OCI-LY7 (cell line): ENCODE measurements around the gene TMEFF1. TPM values are rescaled to one million over a fixed set of nuclear protein-coding genes. Genes with fewer than 3 reads are reported as not detected.

Experiments used
- BruUV-seq: library from RNA; stranded (reverse); fragments of 400-500 nt; replicated peaks from 2 replicates; lab custom pipeline; 2021; lab: Mats Ljungman, UMichigan
- CTCF ChIA-PET: fragments of 300-600 bp; sonication (Branson Sonifier 250); formaldehyde crosslinking; loops from one replicate; lab custom pipeline; 2022; ENCODE audit warnings: antibody characterized with exemption; ENCODE audit not compliant: unreplicated experiment; lab: Charles Lee
- POLR2A ChIA-PET: fragments of 300-600 bp; sonication (Branson Sonifier 250); formaldehyde crosslinking; loops from one replicate; lab custom pipeline; 2022; ENCODE audit warnings: antibody characterized with exemption; lab: Charles Lee
- DNase-seq: peaks from one replicate; pipeline ENCODE4 v3.0.0-alpha.2; 2015; ENCODE audit warnings: low spot score
- H2AFZ ChIP-seq: fragments of 200-600 bp; sonication (generic), shearing (Covaris generic); 2 replicates; pipeline ENCODE4 v1.6.1; 2014; ENCODE audit warnings: mild to moderate bottlenecking, antibody characterized with exemption, low read length, moderate library complexity
- H3K27ac ChIP-seq: fragments of 200-600 bp; sonication (generic); 2 replicates; pipeline ENCODE4 v1.5.1; 2014; ENCODE audit warnings: mixed run types, low read depth, mild to moderate bottlenecking, moderate library complexity, low read length, inconsistent platforms; ENCODE audit not compliant: poor library complexity, severe bottlenecking
- H3K36me3 ChIP-seq: fragments of 200-600 bp; sonication (generic); 2 replicates; pipeline ENCODE4 v1.6.1; 2014; ENCODE audit warnings: mild to moderate bottlenecking, antibody characterized with exemption, low read length, moderate library complexity, mixed read lengths; ENCODE audit not compliant: insufficient read depth
- H3K4me1 ChIP-seq: fragments of 200-600 bp; sonication (generic); 2 replicates; pipeline ENCODE4 v1.5.1; 2014; ENCODE audit warnings: mild to moderate bottlenecking, low read length; ENCODE audit not compliant: insufficient read depth, poor library complexity, severe bottlenecking
- H3K4me2 ChIP-seq: fragments of 200-600 bp; sonication (generic); 2 replicates; pipeline ENCODE4 v1.6.1; 2014; ENCODE audit warnings: mild to moderate bottlenecking, low read length
- H3K4me3 ChIP-seq: fragments of 200-600 bp; sonication (generic); 2 replicates; pipeline ENCODE4 v1.5.1; 2014; ENCODE audit warnings: mild to moderate bottlenecking, low read depth, low read length; ENCODE audit not compliant: poor library complexity, severe bottlenecking
- H3K79me2 ChIP-seq: fragments of 200-600 bp; sonication (generic); 2 replicates; pipeline ENCODE4 v1.6.1; 2016; ENCODE audit warnings: low read depth, mild to moderate bottlenecking, low read length, moderate library complexity, mixed read lengths; ENCODE audit not compliant: insufficient read depth
- H3K9me2 ChIP-seq: fragments of 200-600 bp; sonication (generic); 2 replicates; pipeline ENCODE4 v1.6.1; 2016; ENCODE audit warnings: mild to moderate bottlenecking, low read length, mixed read lengths; ENCODE audit not compliant: insufficient read depth
- H3K9me3 ChIP-seq: fragments of 200-600 bp; sonication (generic); 2 replicates; pipeline ENCODE4 v1.6.1; 2014; ENCODE audit warnings: mild to moderate bottlenecking, mixed run types, low read length, mixed read lengths
- H4K20me1 ChIP-seq: fragments of 200-600 bp; sonication (generic); 2 replicates; pipeline ENCODE4 v1.6.1; 2014; ENCODE audit warnings: mild to moderate bottlenecking, antibody characterized with exemption, low read length, moderate library complexity, mixed read lengths; ENCODE audit not compliant: insufficient read depth
- EZH2phosphoT487 ChIP-seq: fragments of 200-600 bp; sonication (generic); IDR thresholded peaks from 2 replicates; pipeline ENCODE4 v1.6.1; 2018; ENCODE audit warnings: low read depth, borderline replicate concordance, mild to moderate bottlenecking, mixed run types, antibody characterized with exemption, low read length, moderate library complexity, mixed read lengths
- intact Hi-C: fragments of 100-400 bp; cut with micrococcal nuclease; formaldehyde crosslinking; loops from one replicate; pipeline ENCODE4 v1.10.0; 2022; ENCODE audit not compliant: unreplicated experiment
- total RNA-seq, 2 experiments: library from RNA; depleted of rRNA in 1 of 2; stranded (reverse); fragments of >200 nt in 1 of 2; shearing (Covaris generic) in 1 of 2; gene quantifications; 2 replicates each; pipeline ENCODE4 v1.2.3, GENCODE V29; 2014 to 2022
- TF ChIP-seq, protein P1 (sequence below): fragments of 200-600 bp; sonication (generic); conservative IDR thresholded peaks from 2 replicates; pipeline ENCODE4 v1.5.1; 2014; ENCODE audit warnings: mild to moderate bottlenecking, antibody characterized with exemption, low read length, moderate library complexity, mixed read lengths

The TMEFF1 gene
- total RNA-seq, 2 experiments from 2014 or later = 3.6 to 4.7 TPM

DNA sequence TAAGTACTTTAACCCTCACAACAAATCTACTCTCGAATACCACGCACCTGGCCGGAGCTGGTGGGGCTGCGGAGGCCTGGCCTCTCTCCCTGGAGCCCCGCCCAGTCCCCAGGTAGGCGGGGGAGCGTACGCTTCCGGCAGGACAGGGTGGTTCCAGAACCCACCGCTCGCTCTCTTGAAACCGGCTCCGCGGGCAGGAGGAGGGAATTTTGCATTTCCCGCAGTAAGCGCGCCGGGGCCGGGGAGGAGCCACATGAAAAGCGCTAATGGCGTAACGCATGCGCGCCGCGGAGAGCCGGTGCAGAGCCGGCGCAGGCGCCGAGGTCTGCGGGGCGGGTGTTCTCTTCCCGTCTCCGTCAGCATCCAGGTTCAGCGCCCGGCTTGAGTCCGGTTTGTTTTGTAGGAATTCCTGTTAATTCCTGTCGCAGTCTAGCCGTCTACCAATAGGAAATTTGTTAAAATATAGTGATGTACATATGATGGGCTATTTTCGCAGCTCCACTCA lies 125.7 kb downstream of the TMEFF1 start:
- Histone ChIP-seq H3K4me1 (peaks cover 13% of the 10 kb centered on the region), H3K4me3 (peak overlapping the region; percentile 60), H3K27ac (no peak overlapping the region), H3K79me2 (no peaks in the 10 kb centered on the region), H3K36me3 (no peaks in the 10 kb centered on the region), H4K20me1 (no peaks in the 10 kb centered on the region), H2AFZ (peak overlapping the region; percentile 97), H3K9me2 (no peaks in the 10 kb centered on the region), H3K9me3 (no peaks in the 10 kb centered on the region), H3K4me2 (peak overlapping the region; percentile 71)
- ChIA-PET POLR2A (interaction anchor here (0.6 to 1.5 kb wide), 3 partner anchors 106 to 1758 kb away, joined by 3 to 5 read pairs (median 4); no protein-coding TSS in a partner anchor), CTCF (no interaction called here)
- intact Hi-C loops = loop anchor here (5.0 to 10.0 kb wide), 8 partner anchors 91 to 1414 kb away; no protein-coding TSS in a partner anchor
- BruUV-seq = no TSS peak
- peak; percentile 74 for DNase-seq
- TF ChIP-seq, protein P1, sequence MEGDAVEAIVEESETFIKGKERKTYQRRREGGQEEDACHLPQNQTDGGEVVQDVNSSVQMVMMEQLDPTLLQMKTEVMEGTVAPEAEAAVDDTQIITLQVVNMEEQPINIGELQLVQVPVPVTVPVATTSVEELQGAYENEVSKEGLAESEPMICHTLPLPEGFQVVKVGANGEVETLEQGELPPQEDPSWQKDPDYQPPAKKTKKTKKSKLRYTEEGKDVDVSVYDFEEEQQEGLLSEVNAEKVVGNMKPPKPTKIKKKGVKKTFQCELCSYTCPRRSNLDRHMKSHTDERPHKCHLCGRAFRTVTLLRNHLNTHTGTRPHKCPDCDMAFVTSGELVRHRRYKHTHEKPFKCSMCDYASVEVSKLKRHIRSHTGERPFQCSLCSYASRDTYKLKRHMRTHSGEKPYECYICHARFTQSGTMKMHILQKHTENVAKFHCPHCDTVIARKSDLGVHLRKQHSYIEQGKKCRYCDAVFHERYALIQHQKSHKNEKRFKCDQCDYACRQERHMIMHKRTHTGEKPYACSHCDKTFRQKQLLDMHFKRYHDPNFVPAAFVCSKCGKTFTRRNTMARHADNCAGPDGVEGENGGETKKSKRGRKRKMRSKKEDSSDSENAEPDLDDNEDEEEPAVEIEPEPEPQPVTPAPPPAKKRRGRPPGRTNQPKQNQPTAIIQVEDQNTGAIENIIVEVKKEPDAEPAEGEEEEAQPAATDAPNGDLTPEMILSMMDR = no peak
- no peak for TF ChIP-seq EZH2phosphoT487

DNA sequence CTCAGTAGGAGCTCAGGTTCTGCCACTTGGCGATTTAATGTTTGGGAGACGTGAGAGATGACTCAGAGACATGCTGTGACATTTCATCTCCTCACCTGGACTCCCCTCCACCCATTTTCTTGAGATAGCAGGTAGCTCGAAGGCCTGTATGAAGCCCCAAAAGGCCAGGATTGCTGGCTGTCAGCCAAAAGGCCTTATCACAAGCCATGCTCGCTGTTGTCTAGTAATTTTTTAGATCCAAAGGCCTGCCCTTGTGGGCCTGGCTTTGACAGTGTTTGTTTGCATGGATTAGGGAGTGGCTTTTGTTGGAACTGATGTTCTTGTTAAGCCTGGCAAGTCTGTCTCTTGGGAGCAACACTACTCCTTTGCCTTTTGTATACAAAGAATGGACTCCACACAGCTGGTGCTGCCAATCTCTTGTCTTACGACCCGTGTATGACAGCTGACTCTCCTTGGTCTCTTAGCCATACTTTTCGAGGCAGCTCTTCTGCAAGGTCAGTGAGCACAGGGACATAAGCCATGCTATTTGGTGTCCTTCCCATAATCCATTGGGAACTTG lies 127.7 kb downstream of the TMEFF1 start:
- Histone ChIP-seq H3K9me2 (no peaks in the 10 kb centered on the region), H3K4me1 (peaks cover 7% of the 10 kb centered on the region), H3K27ac (no peak overlapping the region), H3K79me2 (no peaks in the 10 kb centered on the region), H4K20me1 (no peaks in the 10 kb centered on the region), H3K4me2 (no peak overlapping the region), H3K9me3 (no peaks in the 10 kb centered on the region), H2AFZ (no peak overlapping the region), H3K36me3 (no peaks in the 10 kb centered on the region), H3K4me3 (no peak overlapping the region)
- intact Hi-C loops = no loop called here
- DNase-seq = no peak
- POLR2A ChIA-PET = interaction anchor here (0.8 kb wide), 1 partner anchor 20 kb away, joined by 3 read pairs; no protein-coding TSS in a partner anchor
- CTCF ChIA-PET = no interaction called here
- TF ChIP-seq EZH2phosphoT487 = no peak
- TF ChIP-seq, protein P1 = no peak
- no TSS peak for BruUV-seq

DNA sequence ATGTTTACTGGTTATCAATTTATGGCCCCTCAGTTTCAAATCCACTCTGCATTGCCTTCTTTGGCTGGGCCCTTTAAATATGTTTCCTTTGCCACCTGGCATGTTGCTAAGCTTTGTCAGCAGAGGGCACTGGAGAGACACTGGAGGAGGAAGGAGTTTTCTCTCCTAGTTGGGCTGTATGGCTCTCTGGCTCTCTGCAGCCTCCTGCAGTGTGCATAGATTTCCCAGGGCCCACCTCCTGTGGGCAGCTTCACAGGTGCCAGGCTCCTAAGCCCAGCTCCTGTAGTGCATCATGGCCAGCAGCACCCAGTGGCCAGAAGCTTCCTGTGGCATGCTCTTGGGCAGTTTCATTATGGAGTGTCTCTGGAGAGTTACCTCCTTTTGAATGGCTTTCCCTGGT lies 128.3 kb downstream of the TMEFF1 start:
- TF ChIP-seq EZH2phosphoT487 = no peak
- TF ChIP-seq, protein P1 = peak; percentile 86
- H3K4me2 ChIP-seq = no peak overlapping the region
- ChIA-PET POLR2A (interaction anchor here (0.8 kb wide), 1 partner anchor 20 kb away, joined by 3 read pairs; no protein-coding TSS in a partner anchor), CTCF (no interaction called here)
- no peak overlapping the region for H3K27ac ChIP-seq
- H3K79me2 ChIP-seq = no peaks in the 10 kb centered on the region
- H3K4me3 ChIP-seq = no peak overlapping the region
- intact Hi-C loops = no loop called here
- DNase-seq = peak; percentile 72
- H2AFZ ChIP-seq = no peak overlapping the region; the same call in 1 of the 2 replicates
- H3K36me3 ChIP-seq = no peaks in the 10 kb centered on the region
- H4K20me1 ChIP-seq = no peaks in the 10 kb centered on the region
- H3K4me1 ChIP-seq = peaks cover 7% of the 10 kb centered on the region
- no TSS peak for BruUV-seq
- no peaks in the 10 kb centered on the region for H3K9me3 ChIP-seq
- H3K9me2 ChIP-seq = no peaks in the 10 kb centered on the region
